GM12872 (cell line): ENCODE results near the gene VRK3.

Source experiments
- CTCF ChIP-seq: IDR thresholded peaks from 3 replicates; pipeline ENCODE4 v1.5.1; 2011; ENCODE audit warnings: low read depth, mild to moderate bottlenecking, low read length, moderate library complexity; ENCODE audit not compliant: insufficient read depth

VRK3 gene

GRCh38 chr19:49951806-49952478, 73.2 kb downstream of the VRK3 start:
- TF ChIP-seq CTCF = no peak

GRCh38 chr19:49950956-49951526, 74.1 kb downstream of the VRK3 start:
- TF ChIP-seq CTCF = no peak

DNA sequence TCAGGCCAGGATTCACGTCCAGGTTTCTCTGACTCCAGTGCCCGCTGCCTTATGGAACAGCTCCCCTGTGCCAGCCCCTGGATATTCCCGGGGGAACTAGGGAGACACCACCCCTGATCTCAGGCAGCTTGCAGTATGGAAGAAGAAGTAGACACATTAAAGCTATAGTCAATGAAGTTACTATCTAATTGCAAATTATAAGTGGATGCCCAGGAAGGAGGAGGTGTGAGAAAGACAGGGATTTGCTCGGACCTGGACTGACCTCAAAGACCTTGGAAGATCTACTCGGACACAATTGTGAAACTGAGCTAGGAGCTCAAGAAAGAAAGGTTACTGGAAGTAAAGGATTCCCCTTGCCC, 74.6 kb downstream of the VRK3 start:
- no peak for TF ChIP-seq CTCF

- no peak for TF ChIP-seq CTCF
These were observed 75.2 kb downstream of the VRK3 start for GRCh38 chr19:49949742-49950589.

- no peak for TF ChIP-seq CTCF
These were observed 78.8 kb downstream of the VRK3 start for GRCh38 chr19:49946415-49946814.

DNA sequence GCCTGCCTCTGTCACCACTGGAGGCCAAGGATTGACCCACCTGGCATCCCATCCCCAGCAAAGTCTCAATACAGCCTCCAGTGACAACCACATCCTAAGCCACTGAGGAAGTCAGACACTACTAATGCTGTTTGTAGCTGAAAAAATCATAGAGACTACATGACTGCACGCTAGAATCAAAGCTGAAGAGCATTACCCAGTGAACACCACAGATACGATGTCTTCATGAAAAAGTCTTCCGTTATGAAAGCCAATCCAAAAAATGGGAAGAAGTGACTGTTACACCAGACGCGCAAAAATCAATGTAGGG, 84.7 kb downstream of the VRK3 start:
- TF ChIP-seq CTCF = no peak

- TF ChIP-seq CTCF = peak; percentile 46; the same call in 2 of the 3 replicates
These were observed 85.3 kb downstream of the VRK3 start for GRCh38 chr19:49939721-49940481.
